HEK293 (cell line): ENCODE results near the gene VGLL4.

Experiments
- CTCF ChIA-PET: fragments of 350-600 bp; formaldehyde crosslinking; extraction: SDS; loops from one replicate; lab custom pipeline; 2021; ENCODE audit warnings: antibody characterized with exemption; lab: Yijun Ruan, JAX
- POLR2A ChIA-PET: fragments of 300-600 bp; formaldehyde crosslinking; extraction: SDS; loops from one replicate; lab custom pipeline; 2020; ENCODE audit warnings: antibody characterized with exemption, inconsistent platforms; lab: Yijun Ruan, JAX
- H3K27ac ChIP-seq: fragments of 200-500 bp; sonication (Bioruptor generic); 2 replicates; pipeline ENCODE4 v1.5.1; 2014; ENCODE audit warnings: low read depth, low read length, control low read depth, inconsistent platforms; ENCODE audit errors: extremely low read depth
- H3K36me3 ChIP-seq, 2 experiments: fragments of 200-500 bp in 1 of 2; sonication (Bioruptor generic) in 1 of 2; 1 replicate in 1 of 2; 2 replicates in 1 of 2; pipeline ENCODE4 v1.5.1; 2014 to 2017; ENCODE audit warnings: inconsistent platforms in 2 of 2, low read length in 2 of 2; ENCODE audit not compliant: control insufficient read depth in 2 of 2, insufficient read depth in 1 of 2
- H3K4me1 ChIP-seq: fragments of 200-500 bp; sonication (Bioruptor generic); 2 replicates; pipeline ENCODE4 v1.5.1; 2014; ENCODE audit warnings: mild to moderate bottlenecking, low read length, inconsistent platforms; ENCODE audit not compliant: control insufficient read depth, insufficient read depth
- H3K4me3 ChIP-seq: 2 replicates; pipeline ENCODE4 v1.5.1; 2011; ENCODE audit warnings: low read depth, mild to moderate bottlenecking, control low read depth, low read length, moderate library complexity
- H3K9me3 ChIP-seq: fragments of 200-500 bp; sonication (Bioruptor generic); 2 replicates; pipeline ENCODE4 v1.5.1; 2014; ENCODE audit warnings: low read depth, low read length, inconsistent platforms; ENCODE audit not compliant: control insufficient read depth, insufficient read depth
- OVOL3 ChIP-seq: fragments of 450-650 bp; formaldehyde crosslinking; IDR thresholded peaks from 2 replicates; pipeline ENCODE4 v1.5.1; 2016; ENCODE audit warnings: missing biosample characterization, missing genetic modification characterization
- REPIN1 ChIP-seq: fragments of 450-650 bp; formaldehyde crosslinking; IDR thresholded peaks from 2 replicates; pipeline ENCODE4 v1.5.1; 2017; ENCODE audit warnings: missing biosample characterization, missing genetic modification characterization, low read depth
- SP3 ChIP-seq: fragments of 450-650 bp; formaldehyde crosslinking; IDR thresholded peaks from 2 replicates; pipeline ENCODE4 v1.5.1; 2016; ENCODE audit warnings: missing biosample characterization, missing genetic modification characterization
- ZBTB20 ChIP-seq: fragments of 450-650 bp; formaldehyde crosslinking; IDR thresholded peaks from 2 replicates; pipeline ENCODE4 v1.5.1; 2016; ENCODE audit warnings: missing biosample characterization, missing genetic modification characterization
- ZBTB48 ChIP-seq: fragments of 450-650 bp; formaldehyde crosslinking; IDR thresholded peaks from 2 replicates; pipeline ENCODE4 v1.5.1; 2016; ENCODE audit warnings: missing biosample characterization, missing genetic modification characterization
- ZBTB8A ChIP-seq: fragments of 450-650 bp; formaldehyde crosslinking; IDR thresholded peaks from 2 replicates; pipeline ENCODE4 v1.5.1; 2016; ENCODE audit warnings: missing biosample characterization, missing genetic modification characterization
- ZEB2 ChIP-seq: fragments of 450-650 bp; formaldehyde crosslinking; IDR thresholded peaks from 2 replicates; pipeline ENCODE4 v1.5.1; 2016; ENCODE audit warnings: missing biosample characterization, missing genetic modification characterization
- ZFP69B ChIP-seq: fragments of 450-650 bp; formaldehyde crosslinking; IDR thresholded peaks from 2 replicates; pipeline ENCODE4 v1.5.1; 2016; ENCODE audit warnings: missing biosample characterization, missing genetic modification characterization
- ZNF132 ChIP-seq: fragments of 450-650 bp; formaldehyde crosslinking; IDR thresholded peaks from 2 replicates; pipeline ENCODE4 v1.5.1; 2017; ENCODE audit warnings: missing biosample characterization, missing genetic modification characterization, borderline replicate concordance
- ZNF155 ChIP-seq: fragments of 450-650 bp; formaldehyde crosslinking; IDR thresholded peaks from 2 replicates; pipeline ENCODE4 v1.5.1; 2016; ENCODE audit warnings: missing biosample characterization, missing genetic modification characterization
- ZNF169 ChIP-seq: fragments of 450-650 bp; formaldehyde crosslinking; IDR thresholded peaks from 2 replicates; pipeline ENCODE4 v1.5.1; 2016; ENCODE audit warnings: missing biosample characterization, missing genetic modification characterization
- ZNF433 ChIP-seq: fragments of 450-650 bp; formaldehyde crosslinking; IDR thresholded peaks from 2 replicates; pipeline ENCODE4 v1.5.1; 2016; ENCODE audit warnings: missing biosample characterization, missing genetic modification characterization, low read depth
- ZNF510 ChIP-seq: fragments of 450-650 bp; formaldehyde crosslinking; IDR thresholded peaks from 2 replicates; pipeline ENCODE4 v1.5.1; 2018; ENCODE audit warnings: mild to moderate bottlenecking, missing genetic modification characterization, missing biosample characterization; ENCODE audit not compliant: insufficient replicate concordance
- ZNF529 ChIP-seq: fragments of 450-650 bp; formaldehyde crosslinking; IDR thresholded peaks from 2 replicates; pipeline ENCODE4 v1.5.1; 2017; ENCODE audit warnings: missing genetic modification characterization, missing biosample characterization; ENCODE audit not compliant: insufficient replicate concordance
- ZNF544 ChIP-seq: fragments of 450-650 bp; formaldehyde crosslinking; IDR thresholded peaks from 2 replicates; pipeline ENCODE4 v1.5.0; 2017; ENCODE audit warnings: missing biosample characterization, missing genetic modification characterization
- ZNF747 ChIP-seq: fragments of 450-650 bp; formaldehyde crosslinking; IDR thresholded peaks from 2 replicates; pipeline ENCODE4 v1.5.1; 2016; ENCODE audit warnings: missing biosample characterization, missing genetic modification characterization
- ZXDB ChIP-seq: fragments of 450-650 bp; formaldehyde crosslinking; IDR thresholded peaks from 2 replicates; pipeline ENCODE4 v1.5.1; 2016; ENCODE audit warnings: missing biosample characterization, missing genetic modification characterization
- TF ChIP-seq, protein P1 (sequence below): fragments of 450-650 bp; formaldehyde crosslinking; IDR thresholded peaks from 2 replicates; pipeline ENCODE4 v1.5.1; 2017; ENCODE audit warnings: missing biosample characterization, missing genetic modification characterization
- TF ChIP-seq, protein P2 (sequence below): fragments of 450-650 bp; formaldehyde crosslinking; IDR thresholded peaks from 2 replicates; pipeline ENCODE4 v1.5.1; 2016; ENCODE audit warnings: missing biosample characterization, missing genetic modification characterization, borderline replicate concordance
- TF ChIP-seq, protein P3 (sequence below): fragments of 450-650 bp; formaldehyde crosslinking; IDR thresholded peaks from 2 replicates; pipeline ENCODE4 v1.5.1; 2016; ENCODE audit warnings: missing biosample characterization, missing genetic modification characterization
- TF ChIP-seq, protein P4 (sequence below): IDR thresholded peaks from 2 replicates; pipeline ENCODE4 v1.6.1; 2011; ENCODE audit warnings: mild to moderate bottlenecking, low read depth, low read length, borderline replicate concordance

VGLL4 gene

GRCh38 chr3:11545186-11545851 is 98.4 kb downstream of the VGLL4 start:
- TF ChIP-seq ZNF510 (no peak), ZBTB48 (tag by site-specific recombination) (no peak), ZNF433 (tag by site-specific recombination) (no peak), ZNF169 (tag by site-specific recombination) (no peak), ZFP69B (tag by site-specific recombination) (no peak), ZEB2 (no peak), ZNF529 (tag by site-specific recombination) (no peak), ZNF544 (tag by site-specific recombination) (no peak), ZXDB (tag by site-specific recombination) (no peak)
- TF ChIP-seq, protein P1, sequence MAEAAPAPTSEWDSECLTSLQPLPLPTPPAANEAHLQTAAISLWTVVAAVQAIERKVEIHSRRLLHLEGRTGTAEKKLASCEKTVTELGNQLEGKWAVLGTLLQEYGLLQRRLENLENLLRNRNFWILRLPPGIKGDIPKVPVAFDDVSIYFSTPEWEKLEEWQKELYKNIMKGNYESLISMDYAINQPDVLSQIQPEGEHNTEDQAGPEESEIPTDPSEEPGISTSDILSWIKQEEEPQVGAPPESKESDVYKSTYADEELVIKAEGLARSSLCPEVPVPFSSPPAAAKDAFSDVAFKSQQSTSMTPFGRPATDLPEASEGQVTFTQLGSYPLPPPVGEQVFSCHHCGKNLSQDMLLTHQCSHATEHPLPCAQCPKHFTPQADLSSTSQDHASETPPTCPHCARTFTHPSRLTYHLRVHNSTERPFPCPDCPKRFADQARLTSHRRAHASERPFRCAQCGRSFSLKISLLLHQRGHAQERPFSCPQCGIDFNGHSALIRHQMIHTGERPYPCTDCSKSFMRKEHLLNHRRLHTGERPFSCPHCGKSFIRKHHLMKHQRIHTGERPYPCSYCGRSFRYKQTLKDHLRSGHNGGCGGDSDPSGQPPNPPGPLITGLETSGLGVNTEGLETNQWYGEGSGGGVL (tag by site-specific recombination): no peak
- H3K27ac ChIP-seq: no peak overlapping the region
- H3K9me3 ChIP-seq: no peaks in the 10 kb centered on the region
- H3K4me3 ChIP-seq: no peak overlapping the region
- ChIA-PET CTCF (interaction anchor here (0.6 kb wide), 1 partner anchor 76 kb away, joined by 3 read pairs; no protein-coding TSS in a partner anchor), POLR2A (no interaction called here)
- H3K36me3 ChIP-seq: peaks cover 0 to 3% of the 10 kb centered on the region in 2 experiments; a peak in 1 of 3 replicates
- H3K4me1 ChIP-seq: 0 out of 2 replicates have a peak, but pooled peaks cover 4% of the 10 kb centered on the region

GRCh38 chr3:11544412-11545181 is 99.1 kb downstream of the VGLL4 start:
- POLR2A ChIA-PET: interaction anchor here (0.5 kb wide), 1 partner anchor 85 kb away, joined by 7 read pairs; no protein-coding TSS in a partner anchor
- Histone ChIP-seq H3K4me3 (no peak overlapping the region), H3K9me3 (no peaks in the 10 kb centered on the region), H3K36me3 (peaks cover 0 to 3% of the 10 kb centered on the region in 2 experiments; a peak in 1 of 3 replicates), H3K4me1 (0 out of 2 replicates have a peak, but pooled peaks cover 4% of the 10 kb centered on the region), H3K27ac (no peak overlapping the region)
- CTCF ChIA-PET: no interaction called here
- TF ChIP-seq ZNF510 (no peak), OVOL3 (no peak), REPIN1 (tag by site-specific recombination) (no peak), SP3 (tag by site-specific recombination) (no peak), ZNF747 (no peak), ZBTB20 (tag by site-specific recombination) (no peak), ZNF132 (tag by site-specific recombination) (no peak), ZNF155 (no peak), ZBTB8A (tag by site-specific recombination) (no peak)
- TF ChIP-seq, protein P2, sequence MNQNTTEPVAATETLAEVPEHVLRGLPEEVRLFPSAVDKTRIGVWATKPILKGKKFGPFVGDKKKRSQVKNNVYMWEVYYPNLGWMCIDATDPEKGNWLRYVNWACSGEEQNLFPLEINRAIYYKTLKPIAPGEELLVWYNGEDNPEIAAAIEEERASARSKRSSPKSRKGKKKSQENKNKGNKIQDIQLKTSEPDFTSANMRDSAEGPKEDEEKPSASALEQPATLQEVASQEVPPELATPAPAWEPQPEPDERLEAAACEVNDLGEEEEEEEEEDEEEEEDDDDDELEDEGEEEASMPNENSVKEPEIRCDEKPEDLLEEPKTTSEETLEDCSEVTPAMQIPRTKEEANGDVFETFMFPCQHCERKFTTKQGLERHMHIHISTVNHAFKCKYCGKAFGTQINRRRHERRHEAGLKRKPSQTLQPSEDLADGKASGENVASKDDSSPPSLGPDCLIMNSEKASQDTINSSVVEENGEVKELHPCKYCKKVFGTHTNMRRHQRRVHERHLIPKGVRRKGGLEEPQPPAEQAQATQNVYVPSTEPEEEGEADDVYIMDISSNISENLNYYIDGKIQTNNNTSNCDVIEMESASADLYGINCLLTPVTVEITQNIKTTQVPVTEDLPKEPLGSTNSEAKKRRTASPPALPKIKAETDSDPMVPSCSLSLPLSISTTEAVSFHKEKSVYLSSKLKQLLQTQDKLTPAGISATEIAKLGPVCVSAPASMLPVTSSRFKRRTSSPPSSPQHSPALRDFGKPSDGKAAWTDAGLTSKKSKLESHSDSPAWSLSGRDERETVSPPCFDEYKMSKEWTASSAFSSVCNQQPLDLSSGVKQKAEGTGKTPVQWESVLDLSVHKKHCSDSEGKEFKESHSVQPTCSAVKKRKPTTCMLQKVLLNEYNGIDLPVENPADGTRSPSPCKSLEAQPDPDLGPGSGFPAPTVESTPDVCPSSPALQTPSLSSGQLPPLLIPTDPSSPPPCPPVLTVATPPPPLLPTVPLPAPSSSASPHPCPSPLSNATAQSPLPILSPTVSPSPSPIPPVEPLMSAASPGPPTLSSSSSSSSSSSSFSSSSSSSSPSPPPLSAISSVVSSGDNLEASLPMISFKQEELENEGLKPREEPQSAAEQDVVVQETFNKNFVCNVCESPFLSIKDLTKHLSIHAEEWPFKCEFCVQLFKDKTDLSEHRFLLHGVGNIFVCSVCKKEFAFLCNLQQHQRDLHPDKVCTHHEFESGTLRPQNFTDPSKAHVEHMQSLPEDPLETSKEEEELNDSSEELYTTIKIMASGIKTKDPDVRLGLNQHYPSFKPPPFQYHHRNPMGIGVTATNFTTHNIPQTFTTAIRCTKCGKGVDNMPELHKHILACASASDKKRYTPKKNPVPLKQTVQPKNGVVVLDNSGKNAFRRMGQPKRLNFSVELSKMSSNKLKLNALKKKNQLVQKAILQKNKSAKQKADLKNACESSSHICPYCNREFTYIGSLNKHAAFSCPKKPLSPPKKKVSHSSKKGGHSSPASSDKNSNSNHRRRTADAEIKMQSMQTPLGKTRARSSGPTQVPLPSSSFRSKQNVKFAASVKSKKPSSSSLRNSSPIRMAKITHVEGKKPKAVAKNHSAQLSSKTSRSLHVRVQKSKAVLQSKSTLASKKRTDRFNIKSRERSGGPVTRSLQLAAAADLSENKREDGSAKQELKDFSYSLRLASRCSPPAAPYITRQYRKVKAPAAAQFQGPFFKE: no peak
- TF ChIP-seq, protein P3, sequence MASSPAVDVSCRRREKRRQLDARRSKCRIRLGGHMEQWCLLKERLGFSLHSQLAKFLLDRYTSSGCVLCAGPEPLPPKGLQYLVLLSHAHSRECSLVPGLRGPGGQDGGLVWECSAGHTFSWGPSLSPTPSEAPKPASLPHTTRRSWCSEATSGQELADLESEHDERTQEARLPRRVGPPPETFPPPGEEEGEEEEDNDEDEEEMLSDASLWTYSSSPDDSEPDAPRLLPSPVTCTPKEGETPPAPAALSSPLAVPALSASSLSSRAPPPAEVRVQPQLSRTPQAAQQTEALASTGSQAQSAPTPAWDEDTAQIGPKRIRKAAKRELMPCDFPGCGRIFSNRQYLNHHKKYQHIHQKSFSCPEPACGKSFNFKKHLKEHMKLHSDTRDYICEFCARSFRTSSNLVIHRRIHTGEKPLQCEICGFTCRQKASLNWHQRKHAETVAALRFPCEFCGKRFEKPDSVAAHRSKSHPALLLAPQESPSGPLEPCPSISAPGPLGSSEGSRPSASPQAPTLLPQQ (tag by site-specific recombination): no peak
- TF ChIP-seq, protein P4, sequence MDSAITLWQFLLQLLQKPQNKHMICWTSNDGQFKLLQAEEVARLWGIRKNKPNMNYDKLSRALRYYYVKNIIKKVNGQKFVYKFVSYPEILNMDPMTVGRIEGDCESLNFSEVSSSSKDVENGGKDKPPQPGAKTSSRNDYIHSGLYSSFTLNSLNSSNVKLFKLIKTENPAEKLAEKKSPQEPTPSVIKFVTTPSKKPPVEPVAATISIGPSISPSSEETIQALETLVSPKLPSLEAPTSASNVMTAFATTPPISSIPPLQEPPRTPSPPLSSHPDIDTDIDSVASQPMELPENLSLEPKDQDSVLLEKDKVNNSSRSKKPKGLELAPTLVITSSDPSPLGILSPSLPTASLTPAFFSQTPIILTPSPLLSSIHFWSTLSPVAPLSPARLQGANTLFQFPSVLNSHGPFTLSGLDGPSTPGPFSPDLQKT: no peak
